A673 (cell line): Measurements from ENCODE around the gene GABRD. TPM values are rescaled to one million over a fixed set of nuclear protein-coding genes. Genes with fewer than 3 reads are reported as not detected.
"Not testable (repeated sequence)": the region's sequence is repeated elsewhere in the genome, so short reads cannot be mapped to it uniquely, and the experiment has no call there.

Source experiments
- BruUV-seq: library from RNA; stranded (reverse); fragments of 400-500 nt; replicated peaks from 2 replicates; lab custom pipeline; 2021; lab: Mats Ljungman, UMichigan
- CTCF ChIA-PET: fragments of 300-600 bp; sonication (Branson Sonifier 250); formaldehyde crosslinking; loops from one replicate; lab custom pipeline; 2022; ENCODE audit warnings: antibody characterized with exemption; lab: Charles Lee
- POLR2A ChIA-PET: fragments of 300-600 bp; sonication (Branson Sonifier 250); formaldehyde crosslinking; loops from one replicate; lab custom pipeline; 2022; ENCODE audit warnings: antibody characterized with exemption; ENCODE audit not compliant: low non-redundant PET; lab: Charles Lee
- DNase-seq: peaks from one replicate; pipeline ENCODE4 v3.0.0-alpha.2; 2015; ENCODE audit warnings: low spot score
- H3K27ac ChIP-seq: fragments of 200-600 bp; sonication (generic); 2 replicates; pipeline ENCODE4 v1.5.1; 2016; ENCODE audit warnings: mixed run types, low read depth, mild to moderate bottlenecking, mixed read lengths, antibody characterized with exemption, low read length; ENCODE audit not compliant: poor library complexity, severe bottlenecking
- H3K27me3 ChIP-seq: fragments of 200-600 bp; sonication (generic); replicated peaks from 2 replicates; pipeline ENCODE4 v1.6.1; 2017; ENCODE audit warnings: mixed run types, low read depth, mild to moderate bottlenecking, mixed read lengths, antibody characterized with exemption, low read length; ENCODE audit not compliant: insufficient read depth, poor library complexity
- H3K36me3 ChIP-seq: fragments of 200-600 bp; sonication (generic); 2 replicates; pipeline ENCODE4 v1.6.1; 2016; ENCODE audit warnings: mixed run types, mild to moderate bottlenecking, mixed read lengths, antibody characterized with exemption, low read length; ENCODE audit not compliant: insufficient read depth, poor library complexity, severe bottlenecking
- H3K4me1 ChIP-seq: fragments of 200-600 bp; sonication (generic); 2 replicates; pipeline ENCODE4 v1.6.1; 2017; ENCODE audit warnings: mixed run types, mild to moderate bottlenecking, mixed read lengths, antibody characterized with exemption, low read length; ENCODE audit not compliant: insufficient read depth, poor library complexity, severe bottlenecking
- H3K4me3 ChIP-seq: fragments of 200-600 bp; sonication (generic); 2 replicates; pipeline ENCODE4 v1.5.1; 2016; ENCODE audit warnings: low read depth, mixed run types, mild to moderate bottlenecking, mixed read lengths, low read length; ENCODE audit not compliant: poor library complexity, severe bottlenecking
- H3K9me3 ChIP-seq: fragments of 200-600 bp; sonication (generic); 2 replicates; pipeline ENCODE4 v1.6.1; 2016; ENCODE audit warnings: mixed run types, low read depth, mild to moderate bottlenecking, mixed read lengths, antibody characterized with exemption, low read length; ENCODE audit not compliant: poor library complexity, severe bottlenecking
- CTCF ChIP-seq: fragments of 300-800, 200-600 bp; sonication (generic); conservative IDR thresholded peaks from 2 replicates; pipeline ENCODE4 v1.5.1; 2017; ENCODE audit warnings: low read depth, mild to moderate bottlenecking, antibody characterized with exemption, low read length, moderate library complexity, mixed read lengths
- EZH2 ChIP-seq: fragments of 200-600 bp; sonication (generic); IDR thresholded peaks from 2 replicates; pipeline ENCODE4 v1.6.1; 2017; ENCODE audit warnings: borderline replicate concordance, low read depth, mild to moderate bottlenecking, mixed read lengths, antibody characterized with exemption, low read length; ENCODE audit not compliant: poor library complexity, severe bottlenecking
- intact Hi-C: fragments of 100-400 bp; cut with micrococcal nuclease; formaldehyde crosslinking; loops from one replicate; pipeline ENCODE4 v1.10.0; 2022; ENCODE audit not compliant: unreplicated experiment
- total RNA-seq: library from RNA; stranded (reverse); gene quantifications from 2 replicates; pipeline ENCODE4 v1.2.3, GENCODE V29; 2021

GABRD gene
- total RNA-seq, 1 experiment from 2014 or later = not detected

- Histone ChIP-seq H3K4me1 (no peaks in the 10 kb centered on the region), H3K27me3 (peaks cover 3% of the 10 kb centered on the region), H3K27ac (no peak overlapping the region), H3K9me3 (no peaks in the 10 kb centered on the region), H3K4me3 (no peak overlapping the region), H3K36me3 (no peaks in the 10 kb centered on the region)
- DNase-seq = no peak
- TF ChIP-seq CTCF = no peak
- TF ChIP-seq EZH2 = no peak
- CTCF ChIA-PET = no interaction called here
- POLR2A ChIA-PET = no interaction called here
- BruUV-seq = no TSS peak
- intact Hi-C loops = no loop called here
These were observed 43.1 kb upstream of the GABRD start for GRCh38 chr1:1976031-1976430.

- Histone ChIP-seq H3K27me3 (peaks cover 3% of the 10 kb centered on the region), H3K36me3 (no peaks in the 10 kb centered on the region), H3K27ac (no peak overlapping the region), H3K4me1 (no peaks in the 10 kb centered on the region), H3K9me3 (no peaks in the 10 kb centered on the region), H3K4me3 (no peak overlapping the region)
- DNase-seq = no peak
- POLR2A ChIA-PET = no interaction called here
- intact Hi-C loops = no loop called here
- TF ChIP-seq EZH2 = no peak
- BruUV-seq = no TSS peak
- CTCF ChIA-PET = interaction anchor here (0.7 kb wide), 1 partner anchor 171 kb away, joined by 3 read pairs; no protein-coding TSS in a partner anchor
These were observed 41.0 kb upstream of the GABRD start for GRCh38 chr1:1978108-1978507.

GRCh38 chr1:1978690-1979481 is 40.3 kb upstream of the GABRD start:
- H3K4me1 ChIP-seq, DNase-seq, POLR2A ChIA-PET, H3K27ac ChIP-seq, intact Hi-C loops, H3K36me3 ChIP-seq, BruUV-seq, H3K9me3 ChIP-seq, H3K27me3 ChIP-seq, H3K4me3 ChIP-seq: not testable (repeated sequence)
- CTCF ChIA-PET = interaction anchor here (0.7 kb wide), 1 partner anchor 170 kb away, joined by 3 read pairs; no protein-coding TSS in a partner anchor

- no peaks in the 10 kb centered on the region for H3K4me1 ChIP-seq
- CTCF ChIA-PET = no interaction called here
- no peaks in the 10 kb centered on the region for H3K9me3 ChIP-seq
- TF ChIP-seq EZH2 (no peak), CTCF (no peak)
- DNase-seq = no peak
- H3K27me3 ChIP-seq = peaks cover 3% of the 10 kb centered on the region
- no peak overlapping the region for H3K4me3 ChIP-seq
- H3K27ac ChIP-seq = no peak overlapping the region
- no peaks in the 10 kb centered on the region for H3K36me3 ChIP-seq
- intact Hi-C loops = no loop called here
- POLR2A ChIA-PET = no interaction called here
- BruUV-seq = no TSS peak
These were observed 39.5 kb upstream of the GABRD start for GRCh38 chr1:1979482-1980165.
